Measurements from ENCODE around the gene C19orf53.

DNA sequence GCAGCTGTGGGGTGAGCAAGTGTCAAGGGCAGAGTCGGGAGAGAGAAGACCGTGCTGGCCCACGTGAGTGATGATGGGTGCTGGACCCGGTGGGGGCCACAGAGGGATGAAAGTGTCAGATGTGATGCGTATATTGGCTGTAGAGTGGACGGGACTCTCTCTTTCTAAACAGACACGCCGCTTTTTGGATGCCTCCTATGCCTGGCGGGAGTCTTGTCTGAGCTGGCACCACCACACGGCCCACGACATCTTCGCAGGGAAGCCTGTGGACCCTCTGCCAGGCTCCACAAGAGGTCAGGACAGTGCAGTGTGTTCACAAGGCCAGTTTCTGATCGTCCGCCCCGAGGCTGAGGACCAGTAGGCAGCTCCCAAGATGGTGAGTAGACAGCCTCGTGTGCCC is 22.8 kb upstream of the C19orf53 start:
- TF ChIP-seq, protein P1, sequence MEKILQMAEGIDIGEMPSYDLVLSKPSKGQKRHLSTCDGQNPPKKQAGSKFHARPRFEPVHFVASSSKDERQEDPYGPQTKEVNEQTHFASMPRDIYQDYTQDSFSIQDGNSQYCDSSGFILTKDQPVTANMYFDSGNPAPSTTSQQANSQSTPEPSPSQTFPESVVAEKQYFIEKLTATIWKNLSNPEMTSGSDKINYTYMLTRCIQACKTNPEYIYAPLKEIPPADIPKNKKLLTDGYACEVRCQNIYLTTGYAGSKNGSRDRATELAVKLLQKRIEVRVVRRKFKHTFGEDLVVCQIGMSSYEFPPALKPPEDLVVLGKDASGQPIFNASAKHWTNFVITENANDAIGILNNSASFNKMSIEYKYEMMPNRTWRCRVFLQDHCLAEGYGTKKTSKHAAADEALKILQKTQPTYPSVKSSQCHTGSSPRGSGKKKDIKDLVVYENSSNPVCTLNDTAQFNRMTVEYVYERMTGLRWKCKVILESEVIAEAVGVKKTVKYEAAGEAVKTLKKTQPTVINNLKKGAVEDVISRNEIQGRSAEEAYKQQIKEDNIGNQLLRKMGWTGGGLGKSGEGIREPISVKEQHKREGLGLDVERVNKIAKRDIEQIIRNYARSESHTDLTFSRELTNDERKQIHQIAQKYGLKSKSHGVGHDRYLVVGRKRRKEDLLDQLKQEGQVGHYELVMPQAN (conservative IDR thresholded peaks at IDR 0.05) = no peak
- no peak for TF ChIP-seq RAD21 (IDR thresholded peaks at IDR 0.05; ENCODE audit: insufficient read depth, low read depth, low read length)

All from GM12878 (cell line).